ENCODE data around the gene SORCS1.

SORCS1 gene

DNA sequence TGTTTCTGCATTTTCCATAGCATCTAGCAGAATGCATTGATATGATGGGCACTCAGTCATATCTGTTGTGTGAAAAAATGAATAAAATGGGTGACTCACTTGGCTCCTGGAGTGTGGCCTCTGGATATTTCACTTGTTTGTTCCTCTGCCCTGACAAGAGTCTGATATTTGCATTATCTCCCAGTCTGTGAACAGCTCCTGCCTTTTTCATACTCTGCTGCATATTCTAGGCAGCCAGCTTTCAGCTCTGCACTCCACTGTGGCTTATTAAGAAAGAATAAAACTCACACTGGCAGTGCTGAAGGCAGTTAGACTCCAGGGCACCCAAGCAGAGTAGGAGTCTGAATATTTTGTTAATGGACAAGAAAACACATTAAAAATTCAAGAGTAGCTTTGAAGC is 623.9 kb downstream of the SORCS1 start:
- no peak for DNase-seq (ENCODE audit: low read depth in 2 of 2)

DNA sequence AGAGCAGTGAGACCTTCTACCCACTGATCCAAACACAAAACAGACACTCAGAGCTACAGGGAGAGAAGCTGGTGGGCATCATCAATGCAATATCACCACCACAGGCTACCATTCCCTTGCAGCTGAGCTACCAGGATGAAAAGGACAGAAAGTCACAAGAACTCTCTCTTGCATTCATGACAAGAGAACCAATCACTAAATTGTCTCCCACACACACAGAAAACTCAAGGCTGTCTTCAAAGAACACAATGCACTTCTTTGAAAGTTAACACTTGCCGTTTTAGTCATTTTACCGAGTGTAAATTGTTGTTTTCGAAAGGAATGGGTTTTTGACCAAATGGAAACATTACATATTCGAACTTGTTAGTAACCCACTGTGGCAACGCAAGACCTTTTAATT is 626.6 kb downstream of the SORCS1 start:
- DNase-seq (ENCODE audit: low read depth in 2 of 2): no peak

DNA sequence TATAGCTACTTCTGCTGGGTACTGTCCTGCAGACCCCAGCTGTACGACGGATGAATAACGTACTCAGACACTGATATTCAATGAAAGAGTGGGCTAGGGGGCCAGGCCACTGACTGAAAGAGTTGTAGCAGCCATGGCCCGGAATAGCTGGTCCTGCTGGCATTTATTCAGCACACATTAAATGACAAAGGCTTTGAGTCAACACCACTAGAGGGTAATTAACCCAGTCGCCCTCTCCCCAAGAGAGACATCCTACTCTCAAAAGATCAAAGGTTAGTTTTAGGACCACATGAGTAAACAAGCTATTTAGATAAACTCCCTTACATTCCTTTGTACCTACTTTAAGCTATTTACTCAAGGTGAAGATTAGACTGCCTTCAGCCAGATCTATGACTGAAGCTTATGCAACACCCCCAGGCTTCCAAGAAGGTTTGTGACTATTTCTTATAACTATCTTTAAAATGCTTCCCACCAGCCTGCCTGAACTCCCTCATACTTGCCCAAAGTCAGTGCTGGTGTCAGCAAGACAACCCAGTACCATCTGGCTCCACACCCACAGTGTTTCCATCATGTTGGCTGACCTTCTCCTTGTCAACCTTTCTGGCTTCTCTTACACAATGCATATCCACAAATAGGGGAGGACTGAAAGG is 629.1 kb downstream of the SORCS1 start:
- no peak for DNase-seq (ENCODE audit: low read depth in 2 of 2)

DNA sequence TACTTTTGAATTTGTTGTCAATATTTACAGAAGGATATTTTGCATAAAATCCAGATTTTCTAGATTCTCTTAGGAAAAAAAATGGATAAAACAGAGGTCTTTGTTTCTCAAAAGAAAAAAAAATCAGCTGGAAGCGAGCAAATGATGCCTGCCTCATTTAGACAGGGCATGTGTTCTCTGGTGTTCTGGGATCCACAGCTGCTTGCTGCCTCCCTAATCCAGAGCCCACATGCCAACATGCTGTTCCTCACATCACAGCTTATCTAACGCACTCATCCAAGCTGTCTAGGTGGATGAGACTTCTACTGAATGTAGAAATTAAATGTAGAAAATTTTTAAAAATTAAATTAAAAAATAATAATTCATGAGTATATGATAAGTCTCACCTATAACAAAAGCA is 630.1 kb downstream of the SORCS1 start:
- no peak for DNase-seq (ENCODE audit: low read depth in 2 of 2)

DNA sequence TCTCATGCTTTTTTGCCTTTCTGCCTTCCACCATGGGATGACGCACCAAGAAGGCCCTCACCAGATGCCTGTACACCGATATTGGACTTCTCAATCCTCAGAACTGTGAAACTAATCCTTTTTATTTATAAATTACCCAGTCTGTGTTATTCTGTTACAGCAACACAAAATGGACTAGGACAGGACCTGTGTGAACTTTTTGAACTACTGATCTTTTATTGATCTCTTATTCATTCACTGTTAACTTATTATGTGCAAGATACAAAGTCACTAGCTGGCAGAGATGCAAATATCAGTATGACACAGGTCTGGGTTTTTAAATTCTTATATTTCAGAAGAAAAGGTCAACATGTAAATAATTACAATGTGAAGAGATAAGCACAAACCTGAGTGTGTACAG is 635.8 kb downstream of the SORCS1 start:
- no peak for DNase-seq (ENCODE audit: low read depth in 2 of 2)

DNA sequence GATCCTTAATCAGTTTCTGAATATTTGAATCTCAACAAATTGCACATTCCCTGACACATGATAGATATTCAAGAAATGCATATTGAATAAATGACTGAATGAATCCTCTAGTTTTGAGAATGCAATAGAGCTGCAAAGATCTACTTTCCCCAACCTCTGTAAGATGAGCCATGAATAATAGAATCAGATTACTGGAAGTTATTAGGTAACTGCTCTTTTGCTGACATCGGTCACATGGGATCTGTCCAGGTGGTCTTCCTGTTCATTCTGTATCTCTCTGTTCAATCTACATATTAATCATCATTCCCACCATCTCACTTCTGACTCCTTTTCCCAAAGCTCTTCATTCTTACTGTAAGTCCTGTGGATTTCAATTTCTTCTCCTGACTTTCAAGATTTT is 638.7 kb downstream of the SORCS1 start:
- no peak for DNase-seq (ENCODE audit: low read depth in 2 of 2)

Data from stimulated activated CD4-positive, alpha-beta T cell treated with anti-CD3 and anti-CD28 coated beads, Interleukin-4, amount 100 ng/mL, for 48 hours (primary cell).